GM13976 (cell line): ENCODE results near the gene SUGCT.

Experiments
- DNase-seq: peaks from one replicate; pipeline ENCODE4 v3.0.0; 2012; ENCODE audit warnings: low spot score
- in situ Hi-C: fragments of 300-500 bp; cut with MboI; formaldehyde crosslinking; loops from one replicate; pipeline ENCODE4 v1.12.0; 2022; ENCODE audit warnings: low sequenced_read_pairs, mixed read lengths, inconsistent platforms; ENCODE audit not compliant: unreplicated experiment
- TF ChIP-seq, protein P1 (sequence below): IDR thresholded peaks from 2 replicates; pipeline ENCODE4 v1.5.1; 2012; ENCODE audit warnings: borderline replicate concordance, mild to moderate bottlenecking; ENCODE audit not compliant: insufficient read depth; ENCODE audit errors: extremely low read depth, missing control alignments, control extremely low read depth

Gene SUGCT

DNA sequence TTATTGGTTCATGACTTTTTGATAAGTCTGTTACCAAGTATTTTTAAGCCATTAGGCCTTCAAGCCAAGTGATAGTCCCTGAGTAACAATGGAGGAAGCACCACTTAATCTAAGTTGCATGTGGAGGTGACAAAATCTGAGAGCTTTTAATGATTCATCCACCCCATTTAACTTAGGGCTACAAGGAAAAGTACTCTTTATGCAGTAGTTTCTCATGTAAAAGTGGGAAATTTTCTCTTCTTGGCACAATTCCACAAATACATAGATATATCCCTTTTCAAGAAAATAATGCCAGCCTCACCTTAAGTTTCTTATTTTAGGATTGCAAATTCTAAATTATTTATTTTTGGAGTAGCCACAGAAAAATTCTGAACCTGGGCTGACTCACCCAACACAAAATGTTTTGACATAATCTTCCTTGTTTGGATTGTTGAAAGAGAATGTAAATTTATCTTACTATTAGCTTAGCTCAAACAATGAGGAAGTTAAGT lies 85.7 kb downstream of the SUGCT start:
- TF ChIP-seq, protein P1, sequence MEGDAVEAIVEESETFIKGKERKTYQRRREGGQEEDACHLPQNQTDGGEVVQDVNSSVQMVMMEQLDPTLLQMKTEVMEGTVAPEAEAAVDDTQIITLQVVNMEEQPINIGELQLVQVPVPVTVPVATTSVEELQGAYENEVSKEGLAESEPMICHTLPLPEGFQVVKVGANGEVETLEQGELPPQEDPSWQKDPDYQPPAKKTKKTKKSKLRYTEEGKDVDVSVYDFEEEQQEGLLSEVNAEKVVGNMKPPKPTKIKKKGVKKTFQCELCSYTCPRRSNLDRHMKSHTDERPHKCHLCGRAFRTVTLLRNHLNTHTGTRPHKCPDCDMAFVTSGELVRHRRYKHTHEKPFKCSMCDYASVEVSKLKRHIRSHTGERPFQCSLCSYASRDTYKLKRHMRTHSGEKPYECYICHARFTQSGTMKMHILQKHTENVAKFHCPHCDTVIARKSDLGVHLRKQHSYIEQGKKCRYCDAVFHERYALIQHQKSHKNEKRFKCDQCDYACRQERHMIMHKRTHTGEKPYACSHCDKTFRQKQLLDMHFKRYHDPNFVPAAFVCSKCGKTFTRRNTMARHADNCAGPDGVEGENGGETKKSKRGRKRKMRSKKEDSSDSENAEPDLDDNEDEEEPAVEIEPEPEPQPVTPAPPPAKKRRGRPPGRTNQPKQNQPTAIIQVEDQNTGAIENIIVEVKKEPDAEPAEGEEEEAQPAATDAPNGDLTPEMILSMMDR, result no peak
- in situ Hi-C loops, result no loop called here
- DNase-seq, result no peak

DNA sequence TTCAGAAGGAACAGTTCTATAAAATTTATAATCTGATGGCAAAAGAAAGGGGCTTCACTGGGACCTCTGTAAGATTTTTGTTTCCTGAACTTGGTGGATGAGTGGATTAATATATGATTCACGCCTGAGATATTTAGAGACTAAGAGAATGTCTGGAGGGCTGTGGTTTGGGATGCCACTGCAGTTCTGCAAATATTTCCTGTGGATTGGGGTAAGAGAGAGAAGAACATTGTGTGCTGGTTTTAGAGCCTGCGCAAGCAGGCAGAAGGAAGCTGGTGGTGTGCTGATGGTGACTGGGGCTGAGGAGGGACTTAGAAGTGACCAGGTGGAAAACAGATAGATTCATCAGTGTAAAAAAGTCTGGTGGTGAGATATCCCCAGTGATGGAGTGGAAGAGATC lies 87.0 kb downstream of the SUGCT start:
- TF ChIP-seq, protein P1, result no peak
- no peak for DNase-seq
- in situ Hi-C loops, result no loop called here

DNA sequence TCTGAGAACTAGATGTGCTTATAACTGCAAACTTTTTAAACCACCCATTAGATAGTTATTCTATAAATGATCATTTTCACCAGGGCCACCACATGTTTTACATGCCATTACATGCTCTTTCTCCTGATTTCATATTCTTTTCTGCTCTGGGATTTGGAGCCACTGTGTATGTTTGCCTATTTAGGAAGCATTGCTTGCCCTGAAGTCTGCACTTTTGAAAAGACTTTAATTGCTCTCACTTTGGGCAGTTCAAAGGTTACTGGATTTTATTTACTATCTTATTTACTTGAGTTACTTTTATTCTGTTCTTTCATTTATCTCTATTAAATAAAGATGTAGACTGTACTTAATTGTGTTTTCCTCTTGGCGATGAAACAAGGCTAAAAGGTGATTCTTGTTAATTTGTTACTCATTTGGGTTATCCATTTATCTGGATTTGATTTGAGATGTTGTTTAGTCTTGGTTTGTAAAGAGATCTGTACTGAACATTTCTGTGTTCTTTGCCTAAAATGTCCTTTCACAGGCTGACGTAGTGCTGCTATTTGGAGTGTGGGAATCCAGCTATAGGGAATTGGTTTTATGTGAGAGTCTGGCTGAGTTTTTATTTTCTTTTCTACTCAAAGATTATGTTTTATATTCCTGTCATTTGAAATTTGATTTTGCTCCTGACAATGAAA lies 88.8 kb downstream of the SUGCT start:
- in situ Hi-C loops, result no loop called here
- DNase-seq, result no peak
- TF ChIP-seq, protein P1, result no peak

DNA sequence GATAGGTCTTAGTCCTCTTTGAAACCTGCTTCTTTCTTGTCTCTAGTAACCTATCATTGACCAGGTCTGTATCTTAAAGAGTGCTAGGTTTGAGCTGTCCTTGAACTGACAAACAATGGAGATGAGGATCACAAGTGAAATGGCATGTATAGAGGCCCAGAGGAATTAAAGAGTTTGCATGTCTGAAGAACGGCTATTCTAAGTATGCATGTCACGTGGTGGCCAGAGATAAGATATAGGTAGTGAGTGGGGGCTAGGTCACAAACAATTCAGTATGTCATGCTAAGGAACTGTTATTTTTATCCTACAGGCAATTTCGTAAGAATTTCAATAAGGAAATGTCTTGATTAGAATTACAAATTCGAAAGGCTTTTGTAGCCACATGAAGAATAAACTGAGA lies 95.3 kb downstream of the SUGCT start:
- TF ChIP-seq, protein P1, result no peak
- DNase-seq, result no peak
- in situ Hi-C loops, result no loop called here

DNA sequence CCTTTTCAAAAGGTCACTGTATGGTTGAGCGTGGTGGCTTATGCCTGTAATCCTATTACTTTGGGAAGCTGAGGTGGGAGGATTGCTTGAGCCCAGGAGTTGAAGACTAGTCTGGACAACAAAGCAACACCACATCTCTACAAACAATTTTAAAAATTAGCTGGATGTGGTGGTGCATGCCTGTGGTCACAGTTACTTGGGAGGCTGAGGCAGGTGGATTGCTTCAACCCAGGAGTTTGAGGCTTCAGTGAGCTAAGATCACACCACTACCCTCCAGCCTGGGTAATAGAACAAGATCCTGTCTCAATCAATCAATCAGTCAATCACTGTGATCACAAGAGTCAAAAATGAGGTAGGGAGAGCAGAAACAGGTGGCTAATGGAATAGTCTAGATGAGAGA lies 97.0 kb downstream of the SUGCT start:
- TF ChIP-seq, protein P1, result no peak
- in situ Hi-C loops, result no loop called here
- no peak for DNase-seq

DNA sequence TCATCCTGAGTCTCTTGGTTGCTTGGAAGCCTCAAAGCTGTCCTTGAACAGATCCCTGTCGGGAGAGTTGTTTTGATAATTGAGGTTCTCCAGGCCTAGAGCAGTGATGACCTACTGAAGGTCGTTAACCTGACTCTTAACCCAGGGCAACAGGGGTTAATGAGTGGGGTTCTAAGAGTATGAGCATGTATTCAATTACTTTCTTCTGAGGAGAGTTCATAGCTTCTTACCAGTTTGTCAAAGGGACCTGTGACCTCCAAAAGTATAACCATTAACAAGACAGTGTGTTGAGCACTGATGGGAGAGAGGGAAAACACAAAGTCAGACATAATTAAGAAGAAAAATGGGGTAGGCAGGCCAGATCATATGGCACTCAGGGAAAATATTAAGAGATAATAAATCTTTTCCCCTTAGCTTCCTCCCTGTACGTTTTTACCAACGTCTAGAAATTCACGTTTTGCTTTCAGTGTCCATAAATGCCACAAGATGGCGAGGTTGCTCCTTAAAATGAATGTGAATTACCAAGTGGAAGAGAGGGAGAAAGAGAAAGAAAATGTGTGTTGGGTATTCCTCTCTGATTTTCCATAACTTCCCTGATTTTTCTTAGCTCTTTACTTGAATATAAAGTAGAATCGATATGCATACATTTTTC lies 97.6 kb downstream of the SUGCT start:
- peak; percentile 46 for DNase-seq
- in situ Hi-C loops, result no loop called here
- TF ChIP-seq, protein P1, result peak; percentile 49
